ENCODE measurements around the gene LTB.

LTB gene

GRCh38 chr6:31546339-31546957 lies 35.8 kb downstream of the LTB start, which contains the start of gene ATP6V1G2:
ATP6V1G2 (minus strand) TSS chr6:31546608; CDS start chr6:31546559, 49 bp downstream.
- DNase-seq: peak; percentile 88

DNA sequence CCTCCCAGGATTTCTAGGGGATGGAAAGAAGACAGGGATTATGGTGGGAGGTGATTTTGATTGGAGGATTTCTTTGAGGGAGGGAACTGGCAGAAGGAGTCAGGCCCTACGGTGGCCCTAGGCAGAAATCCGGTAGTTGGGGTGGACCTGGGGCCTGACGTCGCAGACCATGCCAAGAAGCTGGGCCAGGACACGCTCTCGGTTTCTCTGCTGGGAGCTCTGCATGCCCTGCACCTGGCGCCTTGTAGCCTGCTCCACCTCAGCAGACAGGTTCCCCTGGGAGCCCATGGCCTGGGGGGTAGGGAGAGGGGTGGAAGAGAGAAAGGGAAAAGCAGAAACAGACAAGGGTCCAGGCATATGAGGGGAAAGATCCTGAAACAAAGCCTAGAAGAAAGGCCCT lies 36.9 kb downstream of the LTB start:
- no peak for DNase-seq

DNA sequence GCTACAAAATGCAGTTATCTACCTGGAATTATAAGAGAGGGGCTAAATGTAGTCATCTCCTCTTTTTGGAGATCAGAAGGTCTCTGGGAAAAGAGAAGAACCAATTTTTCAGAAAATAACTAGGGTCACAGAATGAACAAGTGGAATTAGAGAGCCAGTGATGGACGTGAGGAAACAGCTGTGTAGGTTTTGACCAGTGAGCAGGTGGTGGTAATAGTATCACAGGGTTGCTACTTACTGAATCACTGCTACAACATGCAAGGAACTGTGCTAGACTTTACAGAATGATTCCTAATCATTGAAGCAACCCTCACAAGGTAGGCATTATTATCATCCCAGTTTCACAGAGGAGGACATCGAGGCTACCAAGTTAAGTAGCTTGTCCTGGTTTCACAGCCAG lies 37.5 kb downstream of the LTB start:
- DNase-seq: no peak

- DNase-seq: no peak
Observed at GRCh38 chr6:31543639-31544038, 38.6 kb downstream of the LTB start.

GRCh38 chr6:31541658-31542521 lies 40.3 kb downstream of the LTB start, which contains the start of gene DDX39B:
DDX39B (minus strand) TSS chr6:31542003; CDS start chr6:31540532, 1,471 bp downstream.
- DNase-seq: peak; percentile 94

DNA sequence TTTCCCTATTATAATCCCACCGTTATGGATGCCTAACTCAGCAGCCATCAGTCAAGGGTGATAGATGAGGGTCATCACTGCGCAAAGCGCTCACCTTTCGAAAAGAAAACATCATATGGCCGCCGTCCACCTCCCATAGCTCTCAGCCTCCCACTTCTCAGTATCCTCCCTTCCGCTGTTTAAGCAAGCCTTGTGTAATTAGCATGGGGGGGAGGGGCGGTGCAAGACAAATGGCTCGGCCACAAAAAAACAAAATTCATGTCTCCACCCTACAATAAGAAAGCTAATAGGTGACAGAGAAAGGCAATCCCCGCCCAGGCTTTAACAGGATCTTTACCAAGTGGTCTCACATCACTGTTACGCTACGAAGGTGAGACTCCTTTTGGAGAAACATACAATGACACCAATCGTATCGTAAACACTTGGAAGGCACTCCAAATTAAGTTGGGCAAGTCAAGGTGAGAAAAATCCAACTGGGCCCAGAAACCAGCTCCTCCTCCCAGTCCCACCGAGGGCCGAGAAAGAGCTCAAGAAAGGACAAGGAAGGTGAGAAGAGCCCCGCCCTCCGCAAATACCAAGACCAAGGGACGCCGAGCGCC lies 41.1 kb downstream of the LTB start:
- peak; percentile 58 for DNase-seq

DNA sequence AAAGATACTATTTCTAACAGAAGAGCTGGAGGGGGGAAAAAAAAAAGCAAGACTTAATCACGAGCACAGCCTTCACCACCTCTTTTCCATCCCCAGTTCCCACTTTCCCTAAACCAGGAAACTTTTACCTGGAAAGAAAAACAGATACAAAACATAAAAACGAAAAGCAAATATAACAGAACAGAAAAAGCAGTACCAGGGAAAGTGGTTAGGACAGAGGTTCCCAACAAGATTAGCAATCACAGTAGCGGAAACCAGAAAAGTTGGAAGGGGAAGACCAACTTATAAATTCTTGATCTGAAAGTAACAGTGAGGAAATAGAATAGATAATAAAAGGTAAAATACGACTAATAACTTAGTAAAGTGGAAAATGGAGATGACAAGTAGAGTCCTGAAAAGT lies 41.6 kb downstream of the LTB start:
- DNase-seq: no peak

DNA sequence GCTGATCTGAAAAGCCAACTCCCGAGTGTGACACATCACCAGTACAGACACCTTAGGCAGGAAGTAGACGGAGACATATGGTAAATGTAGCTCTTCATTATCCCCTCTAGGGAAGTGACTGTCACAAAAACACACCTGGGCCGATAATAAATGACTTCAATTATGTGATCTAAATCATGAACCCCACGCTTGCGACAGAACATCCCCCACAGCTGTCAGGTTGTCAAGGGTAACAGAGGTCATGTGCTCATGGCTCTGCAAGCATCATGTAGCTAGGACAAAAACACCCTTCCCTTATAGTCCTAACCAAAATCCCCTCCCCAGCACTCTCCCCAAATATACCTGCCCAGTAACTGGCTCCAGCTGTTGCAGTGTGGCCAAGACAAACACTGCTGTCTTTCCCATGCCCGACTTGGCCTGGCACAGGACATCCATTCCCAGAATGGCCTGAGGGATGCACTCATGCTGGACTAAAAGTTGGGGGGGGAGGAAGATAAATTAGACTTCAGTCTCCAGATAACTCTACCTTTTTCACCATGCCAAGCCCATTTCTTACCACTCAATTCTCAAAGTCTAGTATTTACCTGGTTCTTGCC lies 43.3 kb downstream of the LTB start:
- DNase-seq: no peak

- no peak for DNase-seq
Observed at GRCh38 chr6:31535538-31536324, 46.5 kb downstream of the LTB start.

DNA sequence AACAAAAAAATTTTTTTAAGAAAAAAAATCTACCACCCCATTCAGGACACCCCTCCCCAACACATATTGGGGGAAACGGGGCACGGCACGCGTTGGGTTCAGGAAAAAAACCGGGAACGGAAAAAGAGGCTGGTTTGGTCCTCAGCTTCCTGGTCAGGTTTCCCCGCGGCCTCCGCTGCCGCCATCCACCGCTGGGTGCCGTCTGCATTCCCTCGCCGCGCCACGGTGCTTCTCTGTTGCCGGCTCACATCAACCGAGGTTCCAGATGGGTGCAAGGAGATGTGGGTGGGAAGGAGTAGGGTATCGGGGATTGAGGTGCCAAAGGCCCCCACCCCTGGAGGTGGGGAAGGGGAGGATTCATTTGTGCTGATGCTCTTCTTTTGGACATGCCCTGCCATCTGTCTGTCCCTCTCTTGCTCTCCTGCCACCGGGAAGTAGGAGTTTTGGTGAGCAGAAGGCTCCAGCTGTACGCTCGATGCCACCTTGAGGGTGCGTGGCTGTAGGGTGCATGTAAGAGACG lies 47.6 kb downstream of the LTB start:
- DNase-seq: no peak

DNA sequence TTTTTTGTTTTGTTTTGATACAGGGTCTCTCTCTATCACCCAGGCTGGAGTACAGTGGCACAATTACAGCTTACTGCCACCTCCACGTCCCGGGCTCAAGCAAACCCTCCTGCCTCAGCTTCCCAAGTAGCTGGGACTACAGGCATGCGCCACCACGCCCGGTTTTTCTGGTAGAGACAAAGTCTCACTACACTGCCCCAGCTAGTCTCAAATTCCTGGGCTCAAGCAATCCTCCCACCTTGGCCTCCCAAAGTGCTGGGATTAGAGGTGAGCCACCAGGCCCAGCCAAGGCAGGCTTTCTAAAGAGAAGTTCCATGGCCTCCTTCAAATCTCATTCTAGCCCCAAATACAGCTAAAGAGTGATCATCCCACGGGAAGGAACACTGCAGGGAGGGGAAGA lies 48.2 kb downstream of the LTB start:
- no peak for DNase-seq

DNA sequence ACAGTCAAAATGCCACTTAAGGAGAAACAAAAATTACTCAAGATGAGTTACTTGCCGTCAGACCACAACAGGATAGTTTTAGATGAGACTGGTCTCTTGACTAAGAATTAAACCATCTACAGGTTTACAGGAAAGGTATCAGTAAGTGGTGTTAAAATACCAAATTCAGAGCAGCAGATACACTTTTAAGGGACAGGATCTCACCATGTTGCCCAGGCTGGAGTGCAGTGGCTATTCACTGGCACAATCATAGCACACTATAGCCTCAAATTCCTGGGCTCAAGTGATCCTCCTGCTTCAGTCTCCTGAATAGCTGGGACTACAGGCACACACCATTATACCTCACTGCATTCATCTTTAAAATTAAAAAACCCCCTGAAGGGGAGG lies 48.8 kb downstream of the LTB start:
- no peak for DNase-seq

DNA sequence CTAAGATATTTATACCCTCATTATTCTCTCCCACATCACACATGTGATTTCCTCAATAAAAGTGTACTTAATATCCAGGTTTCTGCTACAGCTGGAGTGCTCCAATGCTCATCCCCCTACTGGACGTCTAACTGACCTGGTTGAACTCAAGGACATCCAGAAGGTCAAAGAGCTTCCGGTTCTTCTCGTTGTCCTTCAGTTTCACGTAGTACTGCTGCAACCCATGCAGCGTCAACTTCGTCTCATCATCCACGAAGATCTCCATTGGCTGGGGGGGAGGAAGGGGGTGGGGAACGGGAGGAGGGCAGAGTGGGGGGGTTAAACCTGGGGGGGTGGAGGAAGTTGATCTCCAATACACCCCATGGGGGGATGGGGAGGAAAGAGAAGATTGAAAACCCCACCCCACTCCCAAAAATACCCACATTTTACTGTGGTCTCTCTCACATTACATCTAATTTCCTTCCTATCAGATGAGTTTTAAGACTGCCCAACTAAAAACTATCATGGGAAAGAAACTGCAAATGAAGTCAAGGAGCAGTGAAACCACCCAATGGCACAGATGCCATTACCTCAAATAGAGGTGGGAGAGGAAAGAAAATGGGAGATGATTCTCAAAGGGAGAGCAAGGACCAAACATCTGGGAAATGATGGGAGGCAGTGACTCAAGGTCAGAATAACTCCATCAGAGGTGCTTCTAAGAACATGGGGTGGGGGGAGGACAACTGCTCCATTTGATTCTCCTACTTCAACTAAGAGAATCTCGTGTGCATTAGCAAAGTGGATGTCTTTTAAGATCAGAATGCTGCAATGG lies 49.4 kb downstream of the LTB start:
- no peak for DNase-seq

DNA sequence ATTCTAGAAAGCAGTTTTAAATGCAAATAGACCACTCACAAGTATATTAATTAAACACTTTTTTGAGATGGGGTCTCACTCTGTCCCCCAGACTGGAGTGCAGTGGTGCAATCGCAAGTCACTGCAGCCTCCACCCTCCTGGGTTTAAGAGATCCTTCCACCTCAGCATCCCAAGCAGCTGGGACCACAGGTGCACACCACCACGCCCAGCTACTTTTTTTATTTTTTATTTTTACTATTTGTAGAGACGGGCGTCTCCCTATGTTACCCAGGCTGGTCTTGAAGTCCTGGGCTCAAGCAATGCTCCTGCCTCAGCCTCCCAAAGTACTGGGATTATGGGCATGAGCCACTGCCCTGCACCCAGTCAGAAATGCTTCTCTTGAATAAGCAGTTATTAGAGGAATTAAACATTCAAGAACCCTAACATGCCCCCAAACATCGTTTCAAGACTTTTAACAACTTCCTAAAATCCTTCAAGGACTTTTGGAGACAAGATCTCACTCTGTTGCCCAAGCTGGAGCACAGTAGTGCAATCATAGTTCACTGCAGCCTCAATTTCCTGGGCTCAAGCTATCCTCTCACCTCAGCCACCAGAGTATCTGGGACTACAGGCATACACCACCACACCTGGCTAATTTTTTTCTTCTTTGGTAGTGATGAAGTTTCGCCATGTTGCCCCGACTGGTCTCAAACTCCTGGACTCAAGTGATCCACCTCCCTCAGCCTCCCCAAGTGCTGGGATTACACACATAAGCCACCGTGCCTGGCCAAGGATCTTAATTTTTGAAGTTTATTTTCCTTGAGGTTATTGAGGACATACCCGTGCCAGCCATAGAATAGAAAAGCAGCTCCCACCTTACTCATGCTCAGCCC lies 50.2 kb downstream of the LTB start:
- no peak for DNase-seq

- no peak for DNase-seq
Observed at GRCh38 chr6:31531162-31531561, 51.1 kb downstream of the LTB start.

DNA sequence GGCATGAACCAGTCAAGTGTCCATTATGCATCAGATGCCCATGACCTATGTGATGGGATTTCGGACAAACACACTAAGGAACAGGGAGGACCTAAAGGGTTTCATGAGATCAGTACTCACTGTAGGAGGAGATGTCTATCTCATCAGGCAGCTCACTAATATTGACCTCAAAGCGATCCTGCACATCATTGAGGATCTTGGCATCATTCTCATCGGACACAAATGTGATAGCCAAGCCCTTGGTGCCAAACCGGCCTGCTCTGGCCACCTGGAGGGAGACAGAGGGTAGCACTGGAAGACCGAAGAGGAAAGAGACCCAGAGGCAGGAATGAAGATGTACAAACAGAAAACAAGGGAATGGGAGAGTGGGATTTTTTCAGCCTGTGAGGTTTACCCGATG lies 51.6 kb downstream of the LTB start:
- no peak for DNase-seq

All from activated naive CD4-positive, alpha-beta T cell treated with anti-CD3 and anti-CD28 coated beads, Interleukin-2, amount 50 U/mL, for 16 hours (primary cell).